H54 (cell line): ENCODE results near the gene PARD6B.
"Not testable (repeated sequence)": the region's sequence is repeated elsewhere in the genome, so short reads cannot be mapped to it uniquely, and the experiment has no call there.

Experiments
- DNase-seq: peaks from one replicate; pipeline ENCODE4 v3.0.0; 2011; ENCODE audit warnings: low spot score, mixed read lengths; ENCODE audit not compliant: insufficient read length
- FAIRE-seq: peaks from 3 replicates; lab custom pipeline; 2011; peaks lifted over from hg19 to GRCh38; lab: Jason Lieb, UNC
- POLR2A ChIP-seq: IDR thresholded peaks from 2 replicates; pipeline ENCODE4 v1.6.1; 2011; ENCODE audit warnings: low read depth, mild to moderate bottlenecking, low read length

The PARD6B gene

GRCh38 chr20:50694379-50695134 is 36.8 kb upstream of the PARD6B start:
- FAIRE-seq (no peak), DNase-seq (no peak)
- TF ChIP-seq POLR2A: no peak

- FAIRE-seq (no peak), DNase-seq (no peak)
Observed at GRCh38 chr20:50695135-50695872, 36.1 kb upstream of the PARD6B start.

GRCh38 chr20:50698255-50698654 is 33.1 kb upstream of the PARD6B start:
- DNase-seq, FAIRE-seq: not testable (repeated sequence)

More at GRCh38 chr20:50695135-50695872, 36.1 kb upstream of the PARD6B start:
- no peak for TF ChIP-seq POLR2A

GRCh38 chr20:50699688-50700087 is 31.7 kb upstream of the PARD6B start:
- no peak for DNase-seq
- TF ChIP-seq POLR2A: no peak
- FAIRE-seq: no peak

- FAIRE-seq (no peak), DNase-seq (no peak)
- no peak for TF ChIP-seq POLR2A
Observed at GRCh38 chr20:50701041-50701963, 30.1 kb upstream of the PARD6B start.

- FAIRE-seq, DNase-seq: not testable (repeated sequence)
Observed at GRCh38 chr20:50703651-50704438, 27.5 kb upstream of the PARD6B start.

- no peak for TF ChIP-seq POLR2A
- FAIRE-seq (no peak), DNase-seq (no peak)
Observed at GRCh38 chr20:50704514-50704913, 26.9 kb upstream of the PARD6B start.

GRCh38 chr20:50704971-50705370 is 26.4 kb upstream of the PARD6B start:
- TF ChIP-seq POLR2A: no peak
- no peak for FAIRE-seq
- no peak for DNase-seq

- DNase-seq (no peak), FAIRE-seq (no peak)
Observed at GRCh38 chr20:50708845-50709635, 22.3 kb upstream of the PARD6B start.

GRCh38 chr20:50709636-50709973 is 21.8 kb upstream of the PARD6B start:
- no peak for TF ChIP-seq POLR2A
- no peak for DNase-seq
- FAIRE-seq: no peak

More at GRCh38 chr20:50708845-50709635, 22.3 kb upstream of the PARD6B start:
- TF ChIP-seq POLR2A: no peak

GRCh38 chr20:50710492-50711063 is 20.8 kb upstream of the PARD6B start:
- DNase-seq: no peak
- FAIRE-seq: no peak

More at GRCh38 chr20:50710492-50711063, 20.8 kb upstream of the PARD6B start:
- TF ChIP-seq POLR2A: no peak
